Measurements from ENCODE around the gene CNGB1. TPM values are rescaled to one million over a fixed set of nuclear protein-coding genes. Genes with fewer than 3 reads are reported as not detected.

The CNGB1 gene
- polyA plus RNA-seq, 1 donor from 2014 or later: 20.7 TPM

GRCh38 chr16:57972306-57972705 lies 1.4 kb upstream of the CNGB1 start:
- H3K9me3 ChIP-seq (ENCODE audit: low read length): no peaks in the 10 kb centered on the region
- no peak overlapping the region for H3K4me2 ChIP-seq (ENCODE audit: low read length)
- TF ChIP-seq EZH2 (IDR thresholded peaks at IDR 0.05; ENCODE audit: borderline replicate concordance, insufficient read depth, low read length, poor library complexity, severe bottlenecking): no peak
- no peak for TF ChIP-seq REST (IDR thresholded peaks at IDR 0.05; ENCODE audit: borderline replicate concordance)
- TF ChIP-seq, protein P1, sequence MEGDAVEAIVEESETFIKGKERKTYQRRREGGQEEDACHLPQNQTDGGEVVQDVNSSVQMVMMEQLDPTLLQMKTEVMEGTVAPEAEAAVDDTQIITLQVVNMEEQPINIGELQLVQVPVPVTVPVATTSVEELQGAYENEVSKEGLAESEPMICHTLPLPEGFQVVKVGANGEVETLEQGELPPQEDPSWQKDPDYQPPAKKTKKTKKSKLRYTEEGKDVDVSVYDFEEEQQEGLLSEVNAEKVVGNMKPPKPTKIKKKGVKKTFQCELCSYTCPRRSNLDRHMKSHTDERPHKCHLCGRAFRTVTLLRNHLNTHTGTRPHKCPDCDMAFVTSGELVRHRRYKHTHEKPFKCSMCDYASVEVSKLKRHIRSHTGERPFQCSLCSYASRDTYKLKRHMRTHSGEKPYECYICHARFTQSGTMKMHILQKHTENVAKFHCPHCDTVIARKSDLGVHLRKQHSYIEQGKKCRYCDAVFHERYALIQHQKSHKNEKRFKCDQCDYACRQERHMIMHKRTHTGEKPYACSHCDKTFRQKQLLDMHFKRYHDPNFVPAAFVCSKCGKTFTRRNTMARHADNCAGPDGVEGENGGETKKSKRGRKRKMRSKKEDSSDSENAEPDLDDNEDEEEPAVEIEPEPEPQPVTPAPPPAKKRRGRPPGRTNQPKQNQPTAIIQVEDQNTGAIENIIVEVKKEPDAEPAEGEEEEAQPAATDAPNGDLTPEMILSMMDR (IDR thresholded peaks at IDR 0.05; ENCODE audit: poor library complexity, severe bottlenecking): no peak
- no peak for TF ChIP-seq RAD21 (conservative IDR thresholded peaks at IDR 0.05)
- no peak for TF ChIP-seq EP300 (conservative IDR thresholded peaks at IDR 0.05; ENCODE audit: poor library complexity, severe bottlenecking)
- no peak for TF ChIP-seq SMC3 (conservative IDR thresholded peaks at IDR 0.05; ENCODE audit: poor library complexity)
- no peak for TF ChIP-seq TAF1 (IDR thresholded peaks at IDR 0.05; ENCODE audit: low read depth)
- TF ChIP-seq MXI1 (conservative IDR thresholded peaks at IDR 0.05; ENCODE audit: poor library complexity, severe bottlenecking): no peak
- no peak for TF ChIP-seq POLR2AphosphoS5 (IDR thresholded peaks at IDR 0.05)
- H3K27ac ChIP-seq (ENCODE audit: low read length): no peak overlapping the region
- no peaks in the 10 kb centered on the region for H3K27me3 ChIP-seq (ENCODE audit: insufficient read depth, low read depth, low read length)
- no peaks in the 10 kb centered on the region for H3K79me2 ChIP-seq (replicated peaks; ENCODE audit: insufficient read depth, low read length)
- H3F3A ChIP-seq (ENCODE audit: insufficient read depth, low read length, poor library complexity, severe bottlenecking): no peaks in the 10 kb centered on the region
- no peak overlapping the region for H2AFZ ChIP-seq (ENCODE audit: low read depth, low read length)
- H3K36me3 ChIP-seq (ENCODE audit: insufficient read depth, low read length): no peaks in the 10 kb centered on the region
- no peaks in the 10 kb centered on the region for H3K9me2 ChIP-seq (ENCODE audit: insufficient read depth, low read length)
- H4K20me1 ChIP-seq (ENCODE audit: insufficient read depth): no peaks in the 10 kb centered on the region
- no peak overlapping the region for H3K9ac ChIP-seq (ENCODE audit: low read length)
- no peak overlapping the region for H3K4me3 ChIP-seq (ENCODE audit: low read length)

DNA sequence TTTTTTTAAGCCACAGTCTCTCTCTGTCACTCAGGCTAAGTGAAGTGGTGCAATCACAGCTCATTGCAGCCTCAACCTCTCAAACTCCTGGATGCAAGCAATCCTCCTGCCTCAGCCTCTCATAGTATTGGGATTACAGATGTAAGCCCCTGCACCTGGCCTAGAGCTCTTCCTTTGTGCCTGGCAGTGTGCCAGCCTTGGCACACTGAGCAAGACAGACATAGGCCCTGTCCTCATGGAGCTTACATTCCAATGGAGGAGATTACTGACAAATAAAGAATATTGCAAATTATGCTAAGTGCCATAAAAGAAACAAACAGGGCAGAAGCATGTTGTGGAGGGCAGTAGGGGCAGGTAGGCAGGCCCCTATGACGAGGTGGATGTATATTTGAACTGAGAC lies 920 bp upstream of the CNGB1 start:
- TF ChIP-seq TAF1 (IDR thresholded peaks at IDR 0.05; ENCODE audit: low read depth) (no peak), POLR2AphosphoS5 (IDR thresholded peaks at IDR 0.05) (no peak), SMC3 (conservative IDR thresholded peaks at IDR 0.05; ENCODE audit: poor library complexity) (no peak), RAD21 (conservative IDR thresholded peaks at IDR 0.05) (no peak), EP300 (conservative IDR thresholded peaks at IDR 0.05; ENCODE audit: poor library complexity, severe bottlenecking) (no peak), MXI1 (conservative IDR thresholded peaks at IDR 0.05; ENCODE audit: poor library complexity, severe bottlenecking) (no peak), REST (IDR thresholded peaks at IDR 0.05; ENCODE audit: borderline replicate concordance) (no peak), EZH2 (IDR thresholded peaks at IDR 0.05; ENCODE audit: borderline replicate concordance, insufficient read depth, low read length, poor library complexity, severe bottlenecking) (no peak)
- TF ChIP-seq, protein P1 (IDR thresholded peaks at IDR 0.05; ENCODE audit: poor library complexity, severe bottlenecking): no peak
- H3K27ac ChIP-seq (ENCODE audit: low read length): no peak overlapping the region
- no peaks in the 10 kb centered on the region for H4K20me1 ChIP-seq (ENCODE audit: insufficient read depth)
- H3K36me3 ChIP-seq (ENCODE audit: insufficient read depth, low read length): no peaks in the 10 kb centered on the region
- no peaks in the 10 kb centered on the region for H3K9me2 ChIP-seq (ENCODE audit: insufficient read depth, low read length)
- H3K4me3 ChIP-seq (ENCODE audit: low read length): no peak overlapping the region
- H3K79me2 ChIP-seq (replicated peaks; ENCODE audit: insufficient read depth, low read length): no peaks in the 10 kb centered on the region
- H3K27me3 ChIP-seq (ENCODE audit: insufficient read depth, low read depth, low read length): no peaks in the 10 kb centered on the region
- no peak overlapping the region for H2AFZ ChIP-seq (ENCODE audit: low read depth, low read length)
- no peak overlapping the region for H3K4me2 ChIP-seq (ENCODE audit: low read length)
- no peaks in the 10 kb centered on the region for H3K9me3 ChIP-seq (ENCODE audit: low read length)
- H3K9ac ChIP-seq (ENCODE audit: low read length): no peak overlapping the region
- H3F3A ChIP-seq (ENCODE audit: insufficient read depth, low read length, poor library complexity, severe bottlenecking): no peaks in the 10 kb centered on the region

All from neural cell (in vitro differentiated cells).